Stimulated activated naive CD4-positive, alpha-beta T cell treated with Interleukin-2 at 50 U/mL for 16 hours (primary cell): ENCODE data around the gene KIDINS220.
"Not testable (repeated sequence)": the region's sequence is repeated elsewhere in the genome, so short reads cannot be mapped to it uniquely, and the experiment has no call there.

ENCODE experiments used
- DNase-seq: peaks from one replicate; lab custom pipeline; 2025; lab: John Stamatoyannopoulos, UW

The KIDINS220 gene

GRCh38 chr2:8754106-8754776, 83.2 kb downstream of the KIDINS220 start:
- no peak for DNase-seq

DNA sequence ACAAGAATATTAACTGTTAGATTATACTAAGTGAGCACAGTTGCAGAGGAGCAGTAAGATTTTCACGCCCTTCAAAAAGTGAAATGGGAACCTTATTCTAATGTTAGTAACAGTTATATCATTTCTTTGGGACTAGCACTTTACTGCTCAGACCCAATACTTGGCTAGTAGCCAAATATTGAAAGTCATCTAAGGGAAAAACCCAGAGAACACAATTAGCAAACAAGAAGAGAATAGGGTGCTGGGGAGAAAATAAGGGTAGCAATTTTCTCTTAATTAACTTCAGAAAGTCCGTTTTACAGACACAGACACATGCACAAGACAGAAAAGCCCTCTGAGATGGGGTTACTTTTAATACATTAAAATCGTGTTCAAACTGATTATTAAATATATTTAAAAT, 83.8 kb downstream of the KIDINS220 start:
- no peak for DNase-seq

DNA sequence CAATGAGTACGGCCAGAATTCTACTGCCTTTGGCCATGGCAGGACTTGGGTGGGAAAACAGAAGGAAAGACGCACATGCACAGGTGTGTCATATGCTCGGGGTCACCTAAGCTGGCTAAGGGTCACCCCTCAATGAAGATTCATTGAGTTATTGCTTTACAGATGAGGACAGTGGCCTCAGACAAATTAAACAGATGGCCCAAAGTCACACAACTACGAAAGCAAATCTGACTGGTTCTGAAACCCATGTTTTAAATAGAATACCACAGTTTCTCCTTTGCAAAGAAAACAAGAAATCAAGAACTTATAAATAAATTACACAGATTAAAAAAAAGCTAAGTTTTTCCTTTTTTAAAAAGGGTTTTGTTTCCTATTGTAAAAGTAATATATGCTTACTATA, 85.0 kb downstream of the KIDINS220 start:
- no peak for DNase-seq

GRCh38 chr2:8750221-8750620, 87.2 kb downstream of the KIDINS220 start:
- no peak for DNase-seq

DNA sequence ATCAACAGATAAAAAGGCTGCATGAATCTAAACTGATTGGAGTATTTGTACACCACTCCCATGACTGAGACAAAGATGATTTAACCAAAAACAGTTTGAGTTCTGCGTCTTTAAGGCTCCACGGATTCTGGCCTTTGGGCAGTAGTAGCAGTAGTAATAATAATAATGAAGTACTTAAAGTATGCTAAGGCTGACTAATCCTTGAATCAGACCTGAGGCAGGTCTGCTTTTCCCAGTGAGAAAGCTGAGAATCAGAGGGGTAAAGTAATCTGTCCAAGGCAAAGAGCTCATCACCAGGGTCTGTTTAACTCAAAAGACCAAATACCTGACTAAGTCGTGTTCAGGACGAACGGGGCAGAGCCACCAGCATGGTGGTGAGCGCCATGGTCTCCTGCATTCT, 94.2 kb downstream of the KIDINS220 start:
- DNase-seq = no peak

- no peak for DNase-seq
These were observed 97.3 kb downstream of the KIDINS220 start for GRCh38 chr2:8740136-8740535.

DNA sequence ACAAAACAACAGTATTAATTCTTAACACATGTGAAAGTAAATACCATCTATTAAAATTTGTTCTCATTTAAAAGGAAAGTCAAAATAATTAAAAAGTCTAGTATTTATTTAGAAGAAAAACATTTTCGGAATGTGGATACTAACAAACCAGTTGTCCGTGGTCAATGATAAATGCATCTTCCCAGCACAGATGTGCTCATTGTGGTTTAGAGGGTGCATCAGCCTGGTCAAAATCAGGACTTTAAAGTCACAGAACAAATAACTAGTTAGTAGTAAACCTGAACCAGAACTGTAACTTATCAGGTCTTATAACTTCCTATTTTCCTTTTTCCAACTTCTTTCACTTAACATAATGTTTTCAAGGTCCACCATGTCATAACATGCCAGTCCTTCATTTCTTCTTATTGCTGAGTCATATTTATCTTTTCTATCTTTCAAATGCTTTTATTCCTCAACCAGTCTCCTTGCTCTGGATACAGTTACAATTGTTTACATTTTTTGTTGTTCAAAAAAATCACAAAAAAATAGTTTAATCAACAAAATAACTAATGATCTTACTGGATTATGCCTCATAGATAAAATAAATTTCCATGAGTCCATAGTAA, 99.7 kb downstream of the KIDINS220 start:
- no peak for DNase-seq

GRCh38 chr2:8732601-8733000, 104.8 kb downstream of the KIDINS220 start:
- no peak for DNase-seq

- no peak for DNase-seq
These were observed 107.5 kb downstream of the KIDINS220 start for GRCh38 chr2:8729939-8730338.

- DNase-seq = not testable (repeated sequence)
These were observed 108.3 kb downstream of the KIDINS220 start for GRCh38 chr2:8729101-8729500.

GRCh38 chr2:8728305-8729015, 109.0 kb downstream of the KIDINS220 start:
- no peak for DNase-seq

- DNase-seq = no peak
These were observed 111.6 kb downstream of the KIDINS220 start for GRCh38 chr2:8725838-8726237.

- no peak for DNase-seq
These were observed 114.4 kb downstream of the KIDINS220 start for GRCh38 chr2:8722986-8723385.

DNA sequence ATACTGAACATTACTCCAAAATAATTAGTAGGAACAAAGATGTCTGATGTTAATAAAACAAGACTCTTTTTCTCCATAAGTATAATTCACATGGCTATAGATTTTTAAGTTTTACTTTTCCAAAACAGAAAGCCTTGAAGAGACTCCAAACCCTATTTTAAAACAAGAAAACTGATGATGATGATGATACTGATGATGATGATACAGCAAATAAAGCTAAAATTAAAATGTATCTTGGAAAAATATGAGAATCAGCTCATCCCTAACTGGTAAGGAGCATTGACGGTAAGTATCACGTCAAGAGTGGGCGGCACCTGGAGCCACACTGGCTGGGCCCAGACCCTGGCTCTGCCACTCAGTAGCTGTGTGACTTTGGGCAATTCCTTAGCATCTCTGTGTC, 116.0 kb downstream of the KIDINS220 start:
- no peak for DNase-seq

GRCh38 chr2:8720741-8721140, 116.7 kb downstream of the KIDINS220 start:
- DNase-seq = no peak

GRCh38 chr2:8719528-8719927, 117.9 kb downstream of the KIDINS220 start:
- DNase-seq = no peak

DNA sequence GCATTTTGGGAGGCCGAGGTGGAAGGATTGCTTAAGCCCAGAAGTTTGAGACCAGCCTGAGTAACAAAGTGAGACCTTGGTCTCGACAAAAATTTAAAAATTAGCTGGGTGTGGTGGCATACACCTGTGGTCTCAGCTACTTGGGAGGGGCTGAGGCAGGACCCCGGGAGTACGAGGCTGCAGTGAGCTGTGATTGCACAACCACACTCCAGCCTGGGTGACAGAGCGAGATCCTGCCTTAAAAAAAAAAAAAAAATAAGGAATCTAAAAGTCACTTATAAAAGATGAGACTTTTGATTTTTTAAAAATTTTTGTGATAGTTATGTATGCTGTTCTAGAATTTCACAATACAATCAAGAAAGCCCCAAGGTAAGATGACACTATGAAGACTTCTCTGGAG, 122.4 kb downstream of the KIDINS220 start:
- DNase-seq = no peak

- no peak for DNase-seq
These were observed 123.1 kb downstream of the KIDINS220 start for GRCh38 chr2:8714283-8714682.

- no peak for DNase-seq
These were observed 126.5 kb downstream of the KIDINS220 start for GRCh38 chr2:8710951-8711350.

DNA sequence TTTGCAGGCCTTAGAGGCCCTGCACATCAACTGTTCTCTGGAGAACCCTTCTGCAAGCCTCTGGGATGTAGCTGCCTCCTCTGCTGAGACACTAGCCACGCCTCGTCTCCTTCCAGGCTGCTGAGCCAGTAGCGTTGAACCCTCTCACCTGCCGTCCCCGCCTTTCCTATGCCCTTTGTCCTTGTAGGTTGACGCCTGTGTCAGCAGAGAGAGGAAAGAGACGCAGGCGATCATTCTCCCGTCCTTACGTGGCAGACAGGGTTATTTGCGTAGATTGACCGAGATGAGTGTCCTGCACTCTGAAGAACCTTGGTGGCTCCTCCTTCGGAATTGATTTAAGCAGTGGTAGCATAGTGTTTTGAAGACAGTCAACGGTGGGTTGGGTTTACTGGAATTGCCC, 127.8 kb downstream of the KIDINS220 start:
- no peak for DNase-seq

GRCh38 chr2:8704906-8705305, 132.5 kb downstream of the KIDINS220 start:
- no peak for DNase-seq

DNA sequence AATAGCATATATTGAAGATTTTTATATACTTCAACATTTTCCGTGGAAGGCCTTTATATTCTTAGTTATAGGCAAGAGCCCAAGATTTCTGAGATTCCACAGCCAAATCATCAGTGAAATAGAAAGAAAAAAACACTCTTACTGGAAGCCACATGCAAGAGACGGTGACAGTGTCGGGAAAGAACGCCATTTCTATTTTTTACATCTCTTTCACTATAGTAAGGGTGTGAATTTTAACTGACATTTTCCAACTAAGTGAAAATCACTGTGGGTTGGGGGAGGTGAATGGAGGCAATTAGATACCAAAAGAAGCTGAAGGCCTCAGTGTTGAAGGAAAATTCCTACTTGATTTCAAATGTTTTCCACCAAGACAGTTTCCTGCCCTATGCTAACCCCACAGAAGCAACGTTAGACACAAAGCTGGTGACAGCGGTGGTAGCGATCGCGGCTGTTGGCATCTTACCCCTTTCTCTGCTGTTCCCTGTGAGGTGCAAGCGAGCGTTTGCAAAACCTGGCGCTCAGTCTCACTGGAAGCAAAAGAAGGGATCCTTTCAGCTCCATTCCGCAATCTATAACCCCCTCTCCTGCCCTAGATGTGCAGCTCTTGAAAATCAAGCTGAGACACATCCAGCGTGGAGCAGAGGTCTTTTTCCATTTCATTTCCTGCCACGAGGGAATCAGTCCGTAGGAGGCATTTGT, 135.6 kb downstream of the KIDINS220 start:
- DNase-seq = no peak

DNA sequence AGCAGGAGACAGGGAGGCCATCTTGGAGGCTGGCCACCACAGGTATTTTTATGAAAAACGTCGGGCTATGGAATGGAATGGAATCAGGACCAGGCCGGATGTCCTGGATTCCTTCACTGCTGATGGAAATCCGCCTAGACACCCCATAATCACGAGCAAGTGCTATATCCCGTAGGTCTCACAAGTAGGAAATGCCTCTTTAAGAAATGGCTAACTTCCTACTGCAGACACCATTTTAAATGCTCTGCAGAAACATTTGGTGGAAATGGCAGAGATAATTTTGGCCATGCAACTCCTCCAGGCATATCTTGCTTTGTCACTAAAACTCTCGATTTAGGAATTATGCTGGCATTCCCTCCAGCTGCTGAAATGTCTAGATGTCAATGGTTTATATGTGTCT, 137.6 kb downstream of the KIDINS220 start:
- DNase-seq = no peak
